Activated B cell treated with CpG ODN at 0.5 μM for 24 hours (primary cell): ENCODE measurements around the gene WDR81. TPM values are rescaled to one million over a fixed set of nuclear protein-coding genes. Genes with fewer than 3 reads are reported as not detected.

ENCODE experiments used
- ATAC-seq: fragments of 200-7000 bp; cut with Tn5 transposase; one replicate; pipeline ENCODE4 v1.10.0; 2021; ENCODE audit warnings: low read depth, mild to moderate bottlenecking, moderate library complexity
- CTCF ChIA-PET: fragments of 350-600 bp; sonication (Branson Sonifier 250); formaldehyde crosslinking; loops from one replicate; lab custom pipeline; 2021; ENCODE audit warnings: antibody characterized with exemption; lab: Charles Lee
- POLR2A ChIA-PET: fragments of 350-600 bp; sonication (Branson Sonifier 250); formaldehyde crosslinking; loops from one replicate; lab custom pipeline; 2021; ENCODE audit warnings: antibody characterized with exemption; lab: Charles Lee
- DNase-seq: peaks from one replicate; pipeline ENCODE4 v3.0.0; 2022
- H3K27ac Mint-ChIP-seq: one replicate; pipeline ENCODE4 v1.8.0; 2020; ENCODE audit warnings: mixed read lengths
- H3K27me3 Mint-ChIP-seq: one replicate; pipeline ENCODE4 v1.8.0; 2021; ENCODE audit warnings: mixed read lengths
- H3K36me3 Mint-ChIP-seq: one replicate; pipeline ENCODE4 v1.8.0; 2021; ENCODE audit warnings: low read depth, mixed read lengths
- H3K4me1 Mint-ChIP-seq: one replicate; pipeline ENCODE4 v1.8.0; 2021; ENCODE audit warnings: mixed read lengths
- H3K4me3 Mint-ChIP-seq: one replicate; pipeline ENCODE4 v1.8.0; 2020; ENCODE audit warnings: mild to moderate bottlenecking, mixed read lengths
- H3K9me3 Mint-ChIP-seq: one replicate; pipeline ENCODE4 v1.8.0; 2020; ENCODE audit warnings: mixed read lengths
- intact Hi-C: fragments of 100-400 bp; cut with micrococcal nuclease; formaldehyde crosslinking; loops from one replicate; pipeline ENCODE4 v1.15.1; 2024
- total RNA-seq: library from RNA; stranded (reverse); gene quantifications from 2 replicates; pipeline ENCODE4 v1.2.3, GENCODE V29; 2022
- TF ChIP-seq, protein P1 (sequence below): fragments of 200-600 bp; IDR thresholded peaks from one replicate; pipeline ENCODE4 v1.8.0; 2022; ENCODE audit warnings: antibody characterized with exemption, mild to moderate bottlenecking

WDR81 gene
- total RNA-seq, 1 donor from 2014 or later = 48.4 TPM

GRCh38 chr17:1729966-1730325 lies 5.4 kb downstream of the WDR81 start:
- intact Hi-C loops = no loop called here
- Mint-ChIP-seq H3K4me1 (peaks cover 61% of the 10 kb centered on the region), H3K36me3 (peaks cover 50% of the 10 kb centered on the region), H3K27me3 (no peaks in the 10 kb centered on the region), H3K9me3 (no peaks in the 10 kb centered on the region), H3K27ac (peak overlapping the region; percentile 22), H3K4me3 (no peak overlapping the region)
- TF ChIP-seq, protein P1, sequence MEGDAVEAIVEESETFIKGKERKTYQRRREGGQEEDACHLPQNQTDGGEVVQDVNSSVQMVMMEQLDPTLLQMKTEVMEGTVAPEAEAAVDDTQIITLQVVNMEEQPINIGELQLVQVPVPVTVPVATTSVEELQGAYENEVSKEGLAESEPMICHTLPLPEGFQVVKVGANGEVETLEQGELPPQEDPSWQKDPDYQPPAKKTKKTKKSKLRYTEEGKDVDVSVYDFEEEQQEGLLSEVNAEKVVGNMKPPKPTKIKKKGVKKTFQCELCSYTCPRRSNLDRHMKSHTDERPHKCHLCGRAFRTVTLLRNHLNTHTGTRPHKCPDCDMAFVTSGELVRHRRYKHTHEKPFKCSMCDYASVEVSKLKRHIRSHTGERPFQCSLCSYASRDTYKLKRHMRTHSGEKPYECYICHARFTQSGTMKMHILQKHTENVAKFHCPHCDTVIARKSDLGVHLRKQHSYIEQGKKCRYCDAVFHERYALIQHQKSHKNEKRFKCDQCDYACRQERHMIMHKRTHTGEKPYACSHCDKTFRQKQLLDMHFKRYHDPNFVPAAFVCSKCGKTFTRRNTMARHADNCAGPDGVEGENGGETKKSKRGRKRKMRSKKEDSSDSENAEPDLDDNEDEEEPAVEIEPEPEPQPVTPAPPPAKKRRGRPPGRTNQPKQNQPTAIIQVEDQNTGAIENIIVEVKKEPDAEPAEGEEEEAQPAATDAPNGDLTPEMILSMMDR = no peak
- ChIA-PET POLR2A (interaction anchor here (0.6 to 1.1 kb wide), 2 partner anchors 9 to 34 kb away, joined by 3 read pairs; no protein-coding TSS in a partner anchor), CTCF (no interaction called here)
- DNase-seq (no peak), ATAC-seq (no peak)

DNA sequence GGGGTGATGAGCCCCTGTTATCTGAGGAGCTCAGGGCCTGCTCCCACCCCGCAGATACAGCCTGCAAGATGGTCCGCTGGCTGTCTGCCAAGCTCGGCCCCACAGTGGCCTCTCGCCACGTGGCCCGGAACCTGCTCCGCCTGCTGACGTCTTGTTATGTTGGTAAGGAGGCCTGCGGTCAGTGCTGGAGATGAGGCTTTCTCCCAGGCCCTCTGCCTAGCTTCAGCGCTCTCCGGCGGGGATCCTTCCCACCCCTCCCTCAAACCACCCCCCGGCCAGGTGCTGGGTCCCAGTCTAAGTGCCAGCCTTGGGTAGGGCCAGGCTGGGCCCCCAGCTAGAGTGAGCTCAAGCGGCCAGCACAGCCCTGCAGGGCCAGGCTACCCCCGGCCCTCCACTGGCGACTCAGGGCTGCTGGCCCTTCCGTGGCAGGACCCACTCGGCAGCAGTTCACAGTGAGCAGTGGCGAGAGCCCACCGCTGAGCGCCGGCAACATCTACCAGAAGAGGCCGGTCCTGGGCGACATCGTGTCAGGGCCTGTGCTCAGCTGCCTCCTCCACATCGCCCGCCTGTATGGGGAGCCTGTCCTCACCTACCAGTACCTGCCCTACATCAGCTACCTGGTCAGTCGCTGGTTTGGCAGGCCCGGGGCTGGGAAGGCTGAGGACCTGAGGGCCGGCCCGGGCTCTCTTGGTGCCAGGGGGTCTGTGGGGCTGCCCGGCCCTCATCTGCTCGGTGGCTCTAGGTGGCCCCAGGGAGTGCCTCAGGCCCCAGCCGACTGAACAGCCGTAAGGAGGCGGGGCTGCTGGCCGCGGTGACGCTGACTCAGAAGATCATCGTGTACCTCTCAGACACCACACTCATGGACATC lies 6.1 kb downstream of the WDR81 start:
- ChIA-PET CTCF (interaction anchor here (3.8 kb wide), 1 partner anchor 53 kb away, joined by 24 read pairs; no protein-coding TSS in a partner anchor), POLR2A (interaction anchor here (1.1 to 4.5 kb wide), 4 partner anchors 8 to 53 kb away, joined by 3 to 67 read pairs (median 18); partner anchors contain the start of gene WDR81)
- Mint-ChIP-seq H3K4me3 (no peak overlapping the region), H3K9me3 (no peaks in the 10 kb centered on the region), H3K27ac (peak overlapping the region; percentile 24), H3K27me3 (no peaks in the 10 kb centered on the region), H3K4me1 (peaks cover 56% of the 10 kb centered on the region), H3K36me3 (peaks cover 51% of the 10 kb centered on the region)
- DNase-seq = no peak
- TF ChIP-seq, protein P1 = no peak
- intact Hi-C loops = no loop called here
- ATAC-seq = no peak

GRCh38 chr17:1731194-1731506 lies 6.6 kb downstream of the WDR81 start:
- ChIA-PET CTCF (interaction anchor here (2.5 to 3.8 kb wide), 2 partner anchors 14 to 52 kb away, joined by 13 to 24 read pairs; no protein-coding TSS in a partner anchor), POLR2A (interaction anchor here (1.1 to 4.5 kb wide), 3 partner anchors 8 to 52 kb away, joined by 6 to 67 read pairs (median 29); partner anchors contain the start of gene WDR81)
- ATAC-seq = no peak
- H3K27me3 Mint-ChIP-seq = no peaks in the 10 kb centered on the region
- H3K36me3 Mint-ChIP-seq = peaks cover 53% of the 10 kb centered on the region
- no peaks in the 10 kb centered on the region for H3K9me3 Mint-ChIP-seq
- TF ChIP-seq, protein P1 = no peak
- peaks cover 50% of the 10 kb centered on the region for H3K4me1 Mint-ChIP-seq
- no peak for DNase-seq
- intact Hi-C loops = no loop called here
- peak overlapping the region; percentile 24 for H3K27ac Mint-ChIP-seq
- no peak overlapping the region for H3K4me3 Mint-ChIP-seq

DNA sequence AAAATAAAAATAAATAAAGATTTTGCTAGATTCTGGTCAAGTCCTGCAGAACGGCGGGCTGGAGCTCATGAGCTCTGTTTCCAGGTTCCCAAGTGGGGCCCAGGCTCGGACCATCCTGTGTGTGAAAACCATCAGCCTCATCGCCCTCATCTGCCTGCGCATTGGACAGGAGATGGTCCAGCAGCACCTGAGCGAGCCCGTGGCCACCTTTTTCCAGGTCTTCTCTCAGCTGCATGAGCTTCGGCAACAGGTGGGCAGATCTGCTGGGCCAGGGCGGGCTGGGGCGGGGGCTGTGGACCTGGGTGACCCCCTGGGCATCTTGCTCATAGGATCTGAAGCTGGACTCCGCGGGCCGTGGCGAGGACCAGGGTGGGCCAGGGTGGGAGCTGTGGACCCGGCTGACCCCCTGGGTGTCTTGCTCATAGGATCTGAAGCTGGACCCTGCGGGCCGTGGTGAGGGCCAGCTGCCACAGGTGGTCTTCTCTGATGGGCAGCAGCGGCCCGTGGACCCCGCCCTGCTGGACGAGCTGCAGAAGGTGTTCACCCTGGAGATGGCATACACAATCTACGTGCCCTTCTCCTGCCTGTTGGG lies 7.8 kb downstream of the WDR81 start:
- Mint-ChIP-seq H3K36me3 (peaks cover 61% of the 10 kb centered on the region), H3K27ac (peak overlapping the region; percentile 88), H3K9me3 (no peaks in the 10 kb centered on the region), H3K27me3 (no peaks in the 10 kb centered on the region), H3K4me1 (peaks cover 46% of the 10 kb centered on the region), H3K4me3 (peak overlapping the region; percentile 65)
- ATAC-seq (no peak), DNase-seq (no peak)
- POLR2A ChIA-PET = interaction anchor here (0.5 to 4.5 kb wide), 14 partner anchors 9 to 243 kb away, joined by 3 to 67 read pairs (median 8); partner anchors contain the start of genes RPA1, SMYD4 and WDR81
- intact Hi-C loops = loop anchor here (2.0 kb wide), 1 partner anchor 38 kb away; no protein-coding TSS in a partner anchor
- TF ChIP-seq, protein P1 = no peak
- CTCF ChIA-PET = interaction anchor here (1.1 to 3.8 kb wide), 4 partner anchors 11 to 51 kb away, joined by 4 to 24 read pairs (median 14); no protein-coding TSS in a partner anchor
